ENCODE data around the gene CBLIF.

- TF ChIP-seq CTCF (conservative IDR thresholded peaks at IDR 0.05), result no peak
- no peak for TF ChIP-seq EZH2 (IDR thresholded peaks at IDR 0.05; ENCODE audit: low read depth)
Measured at GRCh38 chr11:59849129-59849528, 3.8 kb upstream of the CBLIF start.
